Peyer's patch (tissue), 4 donors: ENCODE measurements around the gene CASQ1.

Source experiments
- POLR2A ChIP-seq, 2 donors: fragments of 450-650 bp; IDR thresholded peaks; one replicate each; pipeline ENCODE4 v1.5.1; 2017; ENCODE audit warnings: antibody characterized with exemption in 2 of 2, mild to moderate bottlenecking in 2 of 2, moderate library complexity in 2 of 2
- TF ChIP-seq, protein P1 (sequence below), 6 experiments: fragments of 450-650 bp in 4 of 6; fragments of 200-600 bp in 2 of 6; sonication (generic) in 1 of 6; IDR thresholded peaks; one replicate each; pipeline ENCODE4 v1.5.1; 2017 to 2019; ENCODE audit warnings: antibody characterized with exemption in 6 of 6, mild to moderate bottlenecking in 3 of 6, moderate library complexity in 1 of 6

DNA sequence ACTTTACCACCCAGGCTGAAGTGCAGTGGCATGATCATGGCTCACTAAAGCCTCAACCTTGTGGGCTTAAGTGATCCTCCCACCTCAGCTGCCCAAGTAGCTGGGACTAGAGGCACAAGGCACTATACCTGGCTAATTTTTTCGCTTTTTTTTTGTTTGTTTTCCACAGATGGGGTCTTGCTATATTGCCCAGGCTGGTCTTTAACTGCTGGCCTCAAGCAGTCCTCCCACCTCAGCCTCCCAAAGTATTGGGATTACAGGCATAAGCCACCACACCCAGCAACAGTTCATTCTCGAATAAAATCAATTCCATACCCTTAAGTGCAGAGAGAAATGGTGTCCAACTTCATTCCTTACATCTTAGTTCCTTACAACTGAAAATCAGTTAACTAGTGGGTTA, 47.2 kb downstream of the CASQ1 start:
- TF ChIP-seq, protein P1, sequence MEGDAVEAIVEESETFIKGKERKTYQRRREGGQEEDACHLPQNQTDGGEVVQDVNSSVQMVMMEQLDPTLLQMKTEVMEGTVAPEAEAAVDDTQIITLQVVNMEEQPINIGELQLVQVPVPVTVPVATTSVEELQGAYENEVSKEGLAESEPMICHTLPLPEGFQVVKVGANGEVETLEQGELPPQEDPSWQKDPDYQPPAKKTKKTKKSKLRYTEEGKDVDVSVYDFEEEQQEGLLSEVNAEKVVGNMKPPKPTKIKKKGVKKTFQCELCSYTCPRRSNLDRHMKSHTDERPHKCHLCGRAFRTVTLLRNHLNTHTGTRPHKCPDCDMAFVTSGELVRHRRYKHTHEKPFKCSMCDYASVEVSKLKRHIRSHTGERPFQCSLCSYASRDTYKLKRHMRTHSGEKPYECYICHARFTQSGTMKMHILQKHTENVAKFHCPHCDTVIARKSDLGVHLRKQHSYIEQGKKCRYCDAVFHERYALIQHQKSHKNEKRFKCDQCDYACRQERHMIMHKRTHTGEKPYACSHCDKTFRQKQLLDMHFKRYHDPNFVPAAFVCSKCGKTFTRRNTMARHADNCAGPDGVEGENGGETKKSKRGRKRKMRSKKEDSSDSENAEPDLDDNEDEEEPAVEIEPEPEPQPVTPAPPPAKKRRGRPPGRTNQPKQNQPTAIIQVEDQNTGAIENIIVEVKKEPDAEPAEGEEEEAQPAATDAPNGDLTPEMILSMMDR (IDR thresholded peaks at IDR 0.05) = no peak
- TF ChIP-seq POLR2A (IDR thresholded peaks at IDR 0.05) = no peak
